ENCODE data around the gene EIF4G3.

The EIF4G3 gene

GRCh38 chr1:21067551-21068227, 109.0 kb downstream of the EIF4G3 start:
- no peak for TF ChIP-seq EZH2phosphoT487 (conservative IDR thresholded peaks at IDR 0.05; ENCODE audit: low read length)
- no peak for TF ChIP-seq CTCF (IDR thresholded peaks at IDR 0.05; ENCODE audit: insufficient read depth, low read length, poor library complexity, severe bottlenecking)
- Histone ChIP-seq H3K9me2 (replicated peaks; ENCODE audit: insufficient read depth, low read length) (no peaks in the 10 kb centered on the region), H4K20me1 (ENCODE audit: low read depth, low read length) (0 out of 2 replicates have a peak, but pooled peaks cover under 1% of the 10 kb centered on the region), H3K27ac (ENCODE audit: low read depth, low read length) (no peak overlapping the region), H3K9me3 (ENCODE audit: insufficient read depth, low read length) (no peaks in the 10 kb centered on the region), H3K9ac (ENCODE audit: low read length) (no peak overlapping the region), H2AFZ (ENCODE audit: low read depth, low read length, severe bottlenecking) (no peak overlapping the region), H3K27me3 (ENCODE audit: low read length) (no peaks in the 10 kb centered on the region), H3K4me2 (ENCODE audit: low read depth, low read length, poor library complexity, severe bottlenecking) (no peak overlapping the region), H3K79me2 (ENCODE audit: insufficient read depth, low read length) (peaks cover 27% of the 10 kb centered on the region; the same call in 1 of the 2 replicates), H3K4me3 (ENCODE audit: insufficient read depth, low read length, poor library complexity, severe bottlenecking) (no peak overlapping the region), H3F3A (ENCODE audit: insufficient read depth) (peaks cover 7% of the 10 kb centered on the region; the same call in 1 of the 2 replicates), H3K36me3 (ENCODE audit: low read length) (peaks cover 3% of the 10 kb centered on the region; the same call in 1 of the 2 replicates)

GRCh38 chr1:21066356-21067012, 110.2 kb downstream of the EIF4G3 start:
- Histone ChIP-seq H3K9me2 (replicated peaks; ENCODE audit: insufficient read depth, low read length) (no peaks in the 10 kb centered on the region), H3K27ac (ENCODE audit: low read depth, low read length) (no peak overlapping the region), H3K4me3 (ENCODE audit: insufficient read depth, low read length, poor library complexity, severe bottlenecking) (no peak overlapping the region), H3K36me3 (ENCODE audit: low read length) (peaks cover 3% of the 10 kb centered on the region; the same call in 1 of the 2 replicates), H2AFZ (ENCODE audit: low read depth, low read length, severe bottlenecking) (no peak overlapping the region), H3K9me3 (ENCODE audit: insufficient read depth, low read length) (no peaks in the 10 kb centered on the region), H3K27me3 (ENCODE audit: low read length) (no peaks in the 10 kb centered on the region), H3K9ac (ENCODE audit: low read length) (no peak overlapping the region), H3K79me2 (ENCODE audit: insufficient read depth, low read length) (peaks cover 27% of the 10 kb centered on the region; the same call in 1 of the 2 replicates), H3K4me2 (ENCODE audit: low read depth, low read length, poor library complexity, severe bottlenecking) (no peak overlapping the region), H3F3A (ENCODE audit: insufficient read depth) (peaks cover 7% of the 10 kb centered on the region; the same call in 1 of the 2 replicates), H4K20me1 (ENCODE audit: low read depth, low read length) (no peaks in the 10 kb centered on the region)
- TF ChIP-seq EZH2phosphoT487 (conservative IDR thresholded peaks at IDR 0.05; ENCODE audit: low read length) (no peak), CTCF (IDR thresholded peaks at IDR 0.05; ENCODE audit: insufficient read depth, low read length, poor library complexity, severe bottlenecking) (no peak)

GRCh38 chr1:21065851-21066250, 110.8 kb downstream of the EIF4G3 start:
- Histone ChIP-seq H3K9ac (ENCODE audit: low read length) (no peak overlapping the region), H3K4me2 (ENCODE audit: low read depth, low read length, poor library complexity, severe bottlenecking) (no peak overlapping the region), H3K27ac (ENCODE audit: low read depth, low read length) (no peak overlapping the region), H2AFZ (ENCODE audit: low read depth, low read length, severe bottlenecking) (no peak overlapping the region), H3F3A (ENCODE audit: insufficient read depth) (peaks cover 7% of the 10 kb centered on the region; the same call in 1 of the 2 replicates), H3K9me2 (replicated peaks; ENCODE audit: insufficient read depth, low read length) (no peaks in the 10 kb centered on the region), H4K20me1 (ENCODE audit: low read depth, low read length) (no peaks in the 10 kb centered on the region), H3K9me3 (ENCODE audit: insufficient read depth, low read length) (no peaks in the 10 kb centered on the region), H3K4me3 (ENCODE audit: insufficient read depth, low read length, poor library complexity, severe bottlenecking) (no peak overlapping the region), H3K27me3 (ENCODE audit: low read length) (no peaks in the 10 kb centered on the region), H3K79me2 (ENCODE audit: insufficient read depth, low read length) (peaks cover 24% of the 10 kb centered on the region; the same call in 1 of the 2 replicates), H3K36me3 (ENCODE audit: low read length) (peaks cover 3% of the 10 kb centered on the region; the same call in 1 of the 2 replicates)
- TF ChIP-seq CTCF (IDR thresholded peaks at IDR 0.05; ENCODE audit: insufficient read depth, low read length, poor library complexity, severe bottlenecking) (no peak), EZH2phosphoT487 (conservative IDR thresholded peaks at IDR 0.05; ENCODE audit: low read length) (no peak)
